GM19463 (cell line): Measurements from ENCODE around the gene THOP1.

Experiments
- ATAC-seq: cut with Tn5 transposase; IDR thresholded peaks from one replicate; pipeline ENCODE4 v1.9.1; 2021; ENCODE audit warnings: mild to moderate bottlenecking, moderate library complexity; ENCODE audit not compliant: unreplicated experiment

The THOP1 gene

DNA sequence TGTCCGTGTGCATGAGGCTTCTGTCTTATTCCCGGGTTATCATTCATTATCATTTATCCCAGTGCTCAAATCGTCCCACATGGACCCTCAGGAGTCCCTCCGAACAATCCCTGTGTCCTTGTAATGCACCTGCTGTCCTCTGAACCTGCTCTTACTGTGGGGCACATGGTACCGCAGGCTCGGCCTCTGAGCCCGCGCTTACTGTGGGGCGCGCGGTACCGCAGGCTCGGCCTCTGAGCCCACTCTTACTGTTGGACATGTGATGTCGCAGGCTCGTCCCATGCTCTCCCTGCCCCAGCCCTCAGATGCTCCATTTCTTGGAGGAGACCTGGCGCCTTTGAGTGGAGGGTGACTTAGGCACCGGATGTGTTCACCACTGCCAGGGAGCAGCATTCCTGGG is 17.5 kb downstream of the THOP1 start:
- no peak for ATAC-seq

DNA sequence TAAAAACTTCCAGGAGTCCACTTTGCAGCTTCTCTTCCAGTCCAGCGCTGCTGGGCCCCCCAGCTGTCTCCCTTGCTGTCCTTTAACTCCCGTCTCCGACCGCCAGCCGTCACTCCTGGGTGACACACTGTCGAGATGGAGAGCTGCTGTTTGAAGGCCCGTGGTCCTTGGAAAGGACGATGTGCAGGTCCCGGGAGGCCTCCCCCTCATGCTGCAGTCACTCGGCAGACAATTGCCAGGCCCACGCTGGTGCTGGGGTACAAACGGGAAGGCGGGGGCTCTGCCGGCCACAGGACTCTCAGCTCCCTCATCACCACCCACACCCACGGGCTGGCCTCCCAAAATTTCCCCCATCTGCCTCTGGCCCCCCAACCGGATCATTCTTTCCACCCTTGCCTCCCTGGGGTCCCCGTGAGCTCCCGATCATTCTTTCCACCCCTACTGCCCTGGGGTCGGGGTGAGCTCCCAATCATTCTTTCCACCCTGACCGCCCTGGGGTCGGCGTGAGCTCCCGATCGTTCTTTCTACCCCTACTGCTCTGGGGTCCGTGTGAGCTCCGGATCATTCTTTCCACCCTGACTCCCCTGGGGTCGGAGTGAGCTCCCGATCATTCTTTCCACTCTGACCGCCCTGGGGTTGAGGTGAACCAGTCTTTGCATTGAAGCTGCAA is 18.3 kb downstream of the THOP1 start:
- no peak for ATAC-seq

DNA sequence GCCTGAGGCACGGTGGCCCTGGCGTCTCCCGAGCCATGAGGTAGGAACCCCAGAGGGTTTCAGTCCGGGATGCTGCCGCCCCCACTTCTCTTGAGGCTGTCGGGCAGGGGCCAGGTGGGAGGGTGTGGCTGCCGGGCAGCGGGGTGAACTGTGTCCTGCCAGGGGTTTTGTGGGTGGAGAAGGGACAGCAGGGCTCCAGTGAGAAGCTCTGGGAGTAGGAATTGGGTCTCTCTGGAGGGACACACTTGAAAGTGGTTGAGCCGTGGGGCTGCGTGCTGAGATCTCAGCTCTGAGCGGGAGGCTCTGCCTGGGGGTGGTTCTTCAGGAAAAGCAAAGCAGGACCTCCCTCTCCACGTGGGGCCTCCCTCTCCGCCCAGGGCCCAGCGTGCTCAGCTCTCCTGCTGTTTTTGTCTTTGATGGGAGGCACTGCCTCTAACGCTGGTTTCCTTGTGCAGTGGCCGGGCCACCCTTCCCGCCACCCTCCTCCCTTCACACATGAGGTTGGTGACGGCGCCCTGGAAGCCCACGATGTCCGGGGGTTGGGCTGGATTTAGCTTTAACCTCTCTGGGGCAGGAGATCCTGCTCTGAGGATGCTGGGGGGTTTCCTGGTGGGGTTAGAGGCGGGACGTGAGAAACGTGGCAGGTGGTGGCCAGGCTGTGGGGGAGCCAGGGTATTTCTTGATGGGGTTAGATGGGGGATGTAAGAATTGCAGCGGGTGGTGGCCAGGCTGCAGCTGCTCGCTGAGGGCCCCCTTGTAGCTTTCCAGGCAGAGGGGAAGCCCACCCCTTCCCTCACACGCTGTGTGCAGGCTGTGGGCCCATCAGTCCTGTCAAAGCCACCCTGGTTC is 19.1 kb downstream of the THOP1 start:
- ATAC-seq, result no peak

DNA sequence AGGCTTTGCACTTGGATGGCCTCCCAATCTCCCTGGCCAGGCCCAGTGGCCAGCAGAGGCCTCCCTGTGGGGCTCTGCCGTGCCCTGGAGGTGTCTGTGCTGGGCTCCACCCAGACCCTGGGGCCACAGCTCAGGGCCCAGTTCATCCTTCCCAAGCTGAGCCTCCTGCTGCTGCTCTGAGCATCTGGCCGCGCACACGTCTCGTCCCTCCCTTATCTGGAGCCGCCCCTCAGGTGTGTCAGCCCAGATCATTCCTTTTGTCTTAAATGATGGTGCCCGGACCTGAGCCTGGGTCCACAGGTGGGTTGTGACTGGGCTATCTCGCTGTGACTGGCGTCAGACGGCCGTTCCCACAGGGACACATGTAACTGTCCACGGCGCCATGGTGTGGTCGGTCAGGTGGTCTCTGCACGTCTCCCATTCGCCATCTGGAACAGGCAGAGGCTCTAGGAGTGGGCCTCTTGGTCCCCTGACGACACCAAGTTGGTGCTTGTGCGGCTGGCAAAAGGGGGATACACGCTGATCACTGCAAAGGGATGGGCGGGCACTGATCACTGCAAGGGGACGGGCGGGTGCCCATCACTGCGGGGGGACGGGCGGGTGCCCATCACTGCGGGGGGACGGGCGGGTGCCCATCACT is 20.1 kb downstream of the THOP1 start:
- no peak for ATAC-seq

DNA sequence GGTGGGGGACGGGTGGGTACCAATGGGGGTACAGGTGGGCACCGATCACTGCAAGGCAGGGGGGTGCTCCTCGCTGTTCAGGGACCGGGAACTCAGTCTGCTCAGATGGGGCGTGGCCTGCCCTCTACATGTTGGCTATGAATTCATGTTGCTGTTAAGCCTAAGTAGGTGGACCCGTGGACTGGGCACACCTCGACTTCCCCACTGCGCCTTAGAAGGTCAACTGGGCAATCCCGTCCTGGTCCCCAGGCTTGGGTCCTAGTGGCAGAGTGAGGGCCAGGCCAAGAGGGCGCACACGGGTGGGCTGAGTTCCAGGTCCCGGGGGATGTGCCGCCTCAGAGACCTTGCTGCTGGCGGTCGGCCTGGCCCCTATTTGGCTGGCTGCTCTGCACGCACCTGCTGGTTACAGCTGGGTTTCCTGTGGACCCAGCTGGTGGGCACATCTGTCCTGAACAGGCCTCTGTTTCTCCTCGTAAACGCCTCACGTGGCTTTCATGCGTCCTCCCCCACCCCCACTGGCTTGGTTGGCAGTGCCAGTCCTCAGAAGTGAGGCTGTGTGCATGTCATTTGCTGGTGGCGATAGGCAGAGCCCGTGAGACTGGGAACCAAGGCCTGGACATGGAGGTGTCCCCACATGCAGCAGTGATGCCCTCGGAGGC is 20.8 kb downstream of the THOP1 start:
- ATAC-seq, result no peak

DNA sequence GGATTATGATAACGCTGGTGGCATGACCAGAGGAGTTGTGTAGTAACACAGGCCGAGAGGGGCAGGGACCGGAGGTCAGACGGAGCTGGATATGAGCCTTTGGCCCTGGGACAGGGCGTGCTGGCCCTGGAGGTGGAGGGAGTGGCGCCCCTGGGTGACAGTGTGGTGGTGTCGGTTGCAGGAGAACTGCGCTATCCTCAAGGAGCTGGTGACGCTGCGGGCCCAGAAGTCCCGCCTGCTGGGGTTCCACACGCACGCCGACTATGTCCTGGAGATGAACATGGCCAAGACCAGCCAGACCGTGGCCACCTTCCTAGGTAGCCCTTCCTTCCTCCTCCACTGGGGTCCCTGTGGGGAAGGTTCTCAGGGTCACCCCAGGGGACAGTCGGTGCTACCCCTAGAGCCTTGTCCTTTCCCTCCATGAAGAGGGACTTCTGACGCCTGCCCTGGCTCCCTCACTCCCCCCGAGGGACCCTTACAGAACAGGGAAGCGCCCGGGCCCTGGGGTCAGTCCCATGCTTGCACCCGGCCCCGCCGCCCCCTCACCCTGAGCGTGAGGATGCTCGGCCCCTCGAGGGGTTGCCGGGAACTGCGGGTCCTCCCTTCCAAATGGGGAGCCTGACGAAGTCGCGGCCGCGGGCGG is 21.6 kb downstream of the THOP1 start:
- no peak for ATAC-seq

DNA sequence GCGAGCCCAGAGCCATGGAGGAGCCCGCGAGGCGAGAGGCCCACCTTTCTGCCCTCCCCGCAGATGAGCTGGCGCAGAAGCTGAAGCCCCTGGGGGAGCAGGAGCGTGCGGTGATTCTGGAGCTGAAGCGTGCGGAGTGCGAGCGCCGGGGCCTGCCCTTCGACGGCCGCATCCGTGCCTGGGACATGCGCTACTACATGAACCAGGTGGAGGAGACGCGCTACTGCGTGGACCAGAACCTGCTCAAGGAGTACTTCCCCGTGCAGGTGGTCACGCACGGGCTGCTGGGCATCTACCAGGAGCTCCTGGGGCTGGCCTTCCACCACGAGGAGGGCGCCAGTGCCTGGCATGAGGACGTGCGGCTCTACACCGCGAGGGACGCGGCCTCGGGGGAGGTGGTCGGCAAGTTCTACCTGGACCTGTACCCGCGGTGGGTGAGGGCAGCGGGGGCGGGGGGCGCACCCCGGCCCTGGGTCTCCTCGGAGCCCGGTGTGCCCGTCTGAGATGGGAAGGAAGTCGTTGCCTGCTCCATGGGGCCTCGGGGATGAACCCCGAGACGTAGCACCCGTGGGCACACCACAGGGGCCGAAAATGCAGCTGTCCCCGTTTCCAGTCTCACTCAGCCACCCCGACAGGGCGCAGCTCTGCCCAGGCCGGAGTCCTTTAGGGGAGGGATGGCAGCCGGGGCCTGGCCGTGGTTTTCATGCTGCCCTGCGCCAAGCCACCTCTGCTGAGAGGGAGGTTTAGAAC is 22.3 kb downstream of the THOP1 start:
- ATAC-seq, result no peak

DNA sequence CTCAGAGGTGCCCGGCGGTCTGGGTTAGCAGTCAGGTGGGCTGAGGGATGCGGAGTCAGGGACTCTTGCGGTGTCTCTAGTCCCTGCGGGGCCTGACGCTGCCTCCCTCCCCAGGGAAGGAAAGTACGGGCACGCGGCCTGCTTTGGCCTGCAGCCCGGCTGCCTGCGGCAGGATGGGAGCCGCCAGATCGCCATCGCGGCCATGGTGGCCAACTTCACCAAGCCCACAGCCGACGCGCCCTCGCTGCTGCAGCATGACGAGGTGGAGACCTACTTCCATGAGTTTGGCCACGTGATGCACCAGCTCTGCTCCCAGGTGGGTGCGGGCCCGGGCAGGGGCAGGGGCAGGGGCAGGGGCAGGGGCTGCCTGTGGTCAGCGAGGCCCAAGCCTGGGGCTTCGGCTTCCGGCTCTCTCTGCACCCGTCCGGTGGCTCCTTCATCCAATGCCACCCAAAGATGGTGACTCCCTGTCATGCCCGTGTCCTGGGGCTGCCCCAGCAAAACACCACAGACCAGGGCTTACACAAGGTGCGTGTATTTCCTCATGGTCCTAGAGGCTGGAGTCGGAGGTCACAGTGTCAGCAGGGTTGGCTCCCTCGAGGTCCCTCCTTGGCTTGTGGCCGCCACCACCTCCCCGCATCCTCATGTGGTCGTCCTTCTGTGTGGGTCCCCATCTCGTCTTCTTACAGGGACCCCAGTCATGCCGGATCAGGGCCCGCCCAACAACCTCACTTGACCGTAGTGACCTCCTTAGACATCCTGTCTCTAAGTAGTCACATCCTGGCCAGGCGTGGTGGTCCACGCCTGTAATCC is 23.0 kb downstream of the THOP1 start:
- ATAC-seq, result no peak

DNA sequence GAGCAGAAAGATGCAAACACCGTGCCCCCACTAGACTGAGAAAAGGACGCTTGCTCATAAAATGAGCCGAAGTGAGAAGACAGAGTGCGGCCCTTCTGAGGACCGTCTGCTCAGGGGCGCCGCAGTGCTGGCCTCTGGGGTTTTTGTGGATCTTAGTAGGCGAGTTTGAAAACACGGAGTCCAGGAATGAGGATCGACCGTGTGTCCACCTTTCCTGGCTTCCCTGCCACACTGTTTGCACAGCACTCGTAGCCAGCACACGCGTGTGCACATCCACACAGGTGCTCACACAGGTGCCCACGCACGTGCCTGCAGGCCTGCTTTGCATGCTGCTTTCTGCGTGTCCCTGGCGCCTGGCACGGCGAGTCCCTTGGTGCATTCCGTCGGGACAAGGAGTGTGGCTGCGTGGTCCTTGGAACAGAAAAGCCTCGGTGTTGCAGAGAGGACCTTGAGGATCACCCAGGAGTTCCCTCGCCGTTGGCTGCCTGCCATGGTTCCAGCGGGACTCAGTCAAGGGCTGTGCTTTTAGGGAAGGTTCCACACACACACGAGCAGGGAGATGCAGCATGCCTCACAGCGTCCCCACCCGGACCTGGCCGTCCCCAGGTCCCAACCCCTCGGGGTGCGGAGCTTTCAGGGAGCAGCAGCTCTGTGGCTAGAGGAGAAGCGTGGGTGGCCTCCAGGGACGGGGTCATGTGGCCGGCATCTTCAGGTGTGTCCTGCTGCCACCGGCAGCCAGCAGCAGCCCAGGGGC is 24.3 kb downstream of the THOP1 start:
- no peak for ATAC-seq

DNA sequence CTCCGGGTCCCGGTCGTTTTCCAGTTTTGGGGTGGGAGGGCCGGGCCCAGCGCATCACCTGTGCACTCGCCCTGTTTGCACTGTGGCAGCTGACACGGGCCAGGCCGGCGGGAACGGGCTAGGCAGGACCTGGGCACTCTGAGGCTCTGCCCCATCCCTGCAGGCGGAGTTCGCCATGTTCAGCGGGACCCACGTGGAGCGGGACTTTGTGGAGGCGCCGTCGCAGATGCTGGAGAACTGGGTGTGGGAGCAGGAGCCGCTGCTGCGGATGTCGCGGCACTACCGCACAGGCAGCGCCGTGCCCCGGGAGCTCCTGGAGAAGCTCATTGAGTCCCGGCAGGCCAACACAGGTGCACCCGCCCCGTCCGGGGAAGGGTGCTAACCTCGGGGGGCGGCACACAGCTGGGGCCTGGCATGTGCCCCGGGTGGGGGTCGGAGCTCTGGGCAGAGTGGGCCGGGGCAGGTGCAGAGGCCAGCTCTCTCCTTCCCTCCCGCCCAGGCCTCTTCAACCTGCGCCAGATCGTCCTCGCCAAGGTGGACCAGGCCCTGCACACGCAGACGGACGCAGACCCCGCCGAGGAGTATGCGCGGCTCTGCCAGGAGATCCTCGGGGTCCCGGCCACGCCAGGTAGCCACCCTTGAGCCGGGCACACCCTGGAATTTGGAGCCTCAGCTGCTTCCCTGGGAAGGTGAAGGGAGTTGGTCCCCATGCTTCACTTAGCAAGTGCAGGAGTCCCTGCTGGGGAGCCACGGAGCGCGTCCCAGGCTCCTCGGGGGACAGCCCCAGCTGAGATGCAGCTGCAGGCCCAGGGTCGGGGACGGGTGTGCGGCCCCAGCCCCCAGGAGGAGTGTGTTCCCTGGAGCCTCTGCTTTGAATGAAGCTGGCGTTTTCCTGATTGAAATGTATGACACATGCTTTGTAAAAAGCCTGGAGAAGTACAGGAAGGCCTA is 25.1 kb downstream of the THOP1 start:
- ATAC-seq, result no peak

DNA sequence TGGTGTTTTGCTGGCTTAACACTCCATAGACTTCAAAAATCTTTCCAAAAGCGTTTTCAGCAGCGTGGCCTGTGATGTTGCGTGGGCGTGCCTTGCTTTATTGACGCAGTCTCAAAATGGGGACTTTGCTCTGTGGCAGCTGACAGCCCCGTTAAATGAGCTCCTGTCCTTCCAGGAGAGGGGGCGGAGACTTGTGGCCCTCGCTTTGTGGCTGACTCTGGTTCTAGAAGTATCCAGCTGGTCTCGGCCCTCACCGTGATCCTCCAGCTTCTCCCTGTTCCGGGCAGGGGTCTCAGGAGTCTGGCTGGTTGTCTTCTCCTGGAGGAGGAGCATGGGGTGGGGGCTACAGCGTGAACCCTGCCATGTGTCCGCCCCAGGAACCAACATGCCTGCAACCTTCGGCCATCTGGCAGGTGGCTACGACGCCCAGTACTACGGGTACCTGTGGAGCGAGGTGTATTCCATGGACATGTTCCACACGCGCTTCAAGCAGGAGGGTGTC is 26.0 kb downstream of the THOP1 start:
- ATAC-seq, result no peak

DNA sequence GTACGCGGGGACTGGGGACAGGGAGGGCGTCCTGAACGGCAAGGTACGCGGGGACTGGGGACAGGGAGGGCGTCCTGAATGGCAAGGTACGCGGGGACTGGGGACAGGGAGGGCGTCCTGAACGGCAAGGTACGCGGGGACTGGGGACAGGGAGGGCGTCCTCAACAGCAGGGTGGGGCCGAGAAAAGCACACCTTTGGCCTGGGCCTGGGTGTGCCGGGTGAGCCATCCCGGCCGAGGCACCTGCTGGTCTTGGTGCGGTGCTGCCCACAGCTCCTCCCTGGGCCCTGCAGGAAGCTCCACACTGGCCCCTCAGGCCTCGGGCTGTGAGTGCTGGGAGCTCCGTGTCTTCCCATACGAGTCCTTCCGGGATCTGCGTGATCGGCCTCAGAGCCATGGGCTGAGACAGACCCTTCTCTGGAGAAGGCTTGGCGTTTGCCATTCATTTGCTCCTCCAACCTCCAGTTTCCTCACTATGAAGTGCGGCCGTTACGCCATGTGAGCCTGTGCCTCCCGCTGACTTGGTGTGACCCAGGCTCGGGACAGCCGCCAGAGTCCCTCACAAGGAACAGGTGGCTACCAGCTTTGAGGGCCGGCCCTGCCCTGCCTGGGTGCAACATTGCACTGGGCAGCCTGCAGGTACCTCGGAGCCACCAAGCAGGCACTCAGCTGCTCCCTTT is 26.6 kb downstream of the THOP1 start:
- ATAC-seq, result no peak

DNA sequence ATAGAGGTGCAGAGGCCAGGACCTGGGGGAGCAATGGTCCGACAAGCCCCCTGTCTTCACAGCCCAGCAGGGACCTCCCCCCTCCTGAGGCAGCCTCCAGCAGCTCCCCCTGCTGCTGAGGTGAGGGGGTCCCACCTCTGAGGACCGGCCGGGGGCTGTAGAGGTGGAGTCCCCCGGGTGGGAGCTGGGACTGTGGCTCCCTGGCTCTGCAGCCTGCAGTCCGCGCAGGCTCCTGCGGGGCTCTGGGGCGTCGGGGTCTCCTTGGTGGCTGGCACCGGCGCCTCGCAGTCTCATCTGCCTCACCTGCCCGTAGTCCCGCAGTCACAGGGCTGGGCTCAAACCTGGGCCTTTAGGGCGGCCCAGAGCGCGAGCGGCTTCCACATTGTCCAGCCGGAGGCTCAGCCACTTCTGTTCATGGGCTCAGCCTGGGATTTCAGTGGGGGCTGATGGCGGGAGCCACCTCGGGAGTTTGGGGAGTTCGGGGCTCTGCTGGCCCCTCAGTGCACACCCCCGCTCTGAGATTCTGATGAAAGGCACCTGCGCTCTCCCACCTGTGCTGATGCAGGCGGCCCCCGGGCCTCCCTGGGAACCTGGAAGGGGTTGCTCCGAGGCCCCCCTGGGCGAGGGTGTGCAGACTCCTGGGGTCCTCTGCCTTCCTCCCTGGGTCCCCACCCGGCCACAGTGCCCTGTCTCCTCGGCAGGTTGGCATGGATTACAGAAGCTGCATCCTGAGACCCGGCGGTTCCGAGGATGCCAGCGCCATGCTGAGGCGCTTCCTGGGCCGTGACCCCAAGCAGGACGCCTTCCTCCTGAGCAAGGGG is 27.3 kb downstream of the THOP1 start:
- no peak for ATAC-seq

DNA sequence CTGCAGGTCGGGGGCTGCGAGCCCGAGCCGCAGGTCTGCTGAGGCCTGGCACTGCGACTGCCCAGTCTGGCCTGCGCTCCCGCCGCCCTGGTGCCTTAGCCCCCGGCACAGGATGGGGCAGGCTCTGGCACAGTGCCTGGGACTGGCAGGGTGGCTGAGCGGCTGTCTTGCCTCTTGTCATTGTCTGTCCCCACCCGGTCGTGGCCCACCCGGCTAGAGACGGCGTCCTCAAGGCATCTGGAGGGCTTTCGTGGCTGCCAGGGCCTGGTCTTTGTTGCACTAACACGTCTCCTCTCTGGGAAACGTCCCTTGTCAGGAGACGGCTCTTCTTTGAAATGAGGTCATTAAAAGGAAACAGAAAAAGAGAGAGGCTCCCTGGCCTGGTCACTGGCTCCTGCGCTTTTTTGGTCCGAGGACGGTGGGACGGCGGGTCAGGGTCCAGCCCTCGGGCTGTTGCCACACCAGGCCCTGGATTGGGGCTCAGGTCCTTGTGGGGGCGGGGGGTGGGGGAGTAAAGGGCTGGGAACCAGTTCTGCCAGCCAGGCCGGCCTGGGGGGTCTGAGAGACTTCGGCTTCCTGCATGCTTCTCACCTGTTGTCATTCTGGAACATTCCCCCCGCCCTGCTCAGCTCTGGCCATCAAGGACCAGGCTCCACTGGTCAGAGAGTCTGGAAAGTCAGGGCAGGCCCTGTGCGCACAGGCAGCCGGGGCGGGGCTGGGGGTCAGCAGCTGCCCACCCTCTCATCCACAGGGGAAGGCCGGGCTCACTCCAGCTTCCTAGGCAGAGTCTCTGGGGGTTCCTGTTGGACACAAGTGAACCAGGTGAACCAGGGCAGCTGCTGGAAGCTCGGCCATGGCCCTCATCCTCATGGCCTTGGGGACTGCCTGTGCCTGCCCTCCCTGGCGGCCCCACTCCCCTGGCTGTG is 28.2 kb downstream of the THOP1 start:
- no peak for ATAC-seq

DNA sequence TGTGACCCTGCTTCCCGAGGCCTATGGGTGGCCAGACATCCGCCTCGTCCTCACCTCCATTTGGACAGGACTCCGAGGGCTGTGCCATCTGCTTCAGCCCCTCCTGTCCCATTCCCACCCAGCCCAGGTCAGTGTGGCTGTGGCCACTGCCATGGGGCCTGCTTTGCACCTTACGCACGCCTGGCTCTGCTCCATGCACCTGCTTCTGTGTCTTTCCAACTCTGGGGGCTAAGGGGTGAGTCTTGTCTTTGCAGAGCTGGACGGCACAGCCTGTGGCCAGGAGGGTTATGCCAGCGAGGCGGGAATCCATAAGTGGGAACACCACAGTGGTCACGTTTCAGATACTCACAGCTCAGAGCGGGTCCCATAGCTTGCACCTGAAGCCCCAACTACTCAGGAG is 29.1 kb downstream of the THOP1 start:
- ATAC-seq, result no peak
